Activated effector memory CD4-positive, alpha-beta T cell treated with anti-CD3 and anti-CD28 coated beads, Interleukin-2, amount 50 U/mL, for 16 hours (primary cell): ENCODE data around the gene RIMS1.

Experiments used
- DNase-seq: peaks from one replicate; pipeline ENCODE4 v3.0.0-alpha.2; 2020

RIMS1 gene

GRCh38 chr6:72418495-72418894, 532.1 kb downstream of the RIMS1 start:
- no peak for DNase-seq

- no peak for DNase-seq
Observed at GRCh38 chr6:72419966-72420365, 533.6 kb downstream of the RIMS1 start.

GRCh38 chr6:72420409-72420808, 534.1 kb downstream of the RIMS1 start:
- no peak for DNase-seq

- no peak for DNase-seq
Observed at GRCh38 chr6:72421387-72421786, 535.0 kb downstream of the RIMS1 start.

- DNase-seq, result no peak
Observed at GRCh38 chr6:72422171-72422570, 535.8 kb downstream of the RIMS1 start.

GRCh38 chr6:72424476-72424875, 538.1 kb downstream of the RIMS1 start:
- DNase-seq, result no peak

GRCh38 chr6:72425003-72425681, 538.8 kb downstream of the RIMS1 start:
- no peak for DNase-seq

- no peak for DNase-seq
Observed at GRCh38 chr6:72440611-72441010, 554.3 kb downstream of the RIMS1 start.

GRCh38 chr6:72446430-72446829, 560.1 kb downstream of the RIMS1 start:
- DNase-seq, result no peak
